WTC11 (cell line): ENCODE data around the gene ACIN1. TPM values are rescaled to one million over a fixed set of nuclear protein-coding genes. Genes with fewer than 3 reads are reported as not detected.

Source experiments
- ATAC-seq: fragments of 200-7000 bp; cut with Tn5 transposase; 2 replicates; pipeline ENCODE4 v1.10.0; 2021; ENCODE audit warnings: mild to moderate bottlenecking, moderate library complexity
- CTCF ChIA-PET: fragments of 300-600 bp; sonication (Branson Sonifier 250); formaldehyde crosslinking; loops from one replicate; lab custom pipeline; 2021; ENCODE audit warnings: antibody characterized with exemption; lab: Charles Lee
- POLR2A ChIA-PET: fragments of 350-600 bp; sonication (Branson Sonifier 250); formaldehyde crosslinking; loops from one replicate; lab custom pipeline; 2021; ENCODE audit warnings: antibody characterized with exemption; lab: Charles Lee
- DNase-seq: peaks from one replicate; pipeline ENCODE4 v3.0.0; 2021; ENCODE audit warnings: low spot score
- H3K27ac Mint-ChIP-seq: 2 replicates; pipeline ENCODE4 v1.8.0; 2021; ENCODE audit warnings: mixed read lengths
- H3K27me3 Mint-ChIP-seq: 2 replicates; pipeline ENCODE4 v1.8.0; 2021; ENCODE audit warnings: low read depth, mild to moderate bottlenecking, moderate library complexity, mixed read lengths
- H3K36me3 Mint-ChIP-seq: 2 replicates; pipeline ENCODE4 v1.8.0; 2021; ENCODE audit warnings: mixed read lengths
- H3K4me1 Mint-ChIP-seq: 2 replicates; pipeline ENCODE4 v1.8.0; 2022; ENCODE audit warnings: mixed read lengths
- H3K4me3 Mint-ChIP-seq: 2 replicates; pipeline ENCODE4 v1.8.0; 2021; ENCODE audit warnings: mild to moderate bottlenecking, moderate library complexity, mixed read lengths
- H3K9me3 Mint-ChIP-seq: 2 replicates; pipeline ENCODE4 v1.8.0; 2021; ENCODE audit warnings: mixed read lengths
- AR ChIP-seq: fragments of 250-450 bp; sonication (Bioruptor Pico); IDR thresholded peaks from 2 replicates; pipeline ENCODE4 v1.9.0; 2021; ENCODE audit warnings: mild to moderate bottlenecking
- CREM ChIP-seq: sonication (generic); formaldehyde crosslinking; IDR thresholded peaks from 2 replicates; pipeline ENCODE4 v1.8.1; 2022; ENCODE audit warnings: mild to moderate bottlenecking, missing genetic modification reagents, moderate library complexity
- FOXP1 ChIP-seq: sonication (generic); formaldehyde crosslinking; IDR thresholded peaks from 2 replicates; pipeline ENCODE4 v1.8.0; 2022; ENCODE audit warnings: missing genetic modification reagents, mild to moderate bottlenecking, moderate library complexity, borderline replicate concordance
- GTF2I ChIP-seq: fragments of 250-450 bp; sonication (Bioruptor Pico); conservative IDR thresholded peaks from 2 replicates; pipeline ENCODE4 v1.4.0; 2021; ENCODE audit warnings: mild to moderate bottlenecking
- KAT7 ChIP-seq: sonication (generic); formaldehyde crosslinking; IDR thresholded peaks from 2 replicates; pipeline ENCODE4 v1.8.1; 2023; ENCODE audit warnings: missing genetic modification reagents, mild to moderate bottlenecking, borderline replicate concordance
- OVOL2 ChIP-seq: fragments of 250-450 bp; sonication (Bioruptor Pico); IDR thresholded peaks from 2 replicates; pipeline ENCODE4 v1.9.0; 2021; ENCODE audit warnings: mild to moderate bottlenecking, borderline replicate concordance
- PRDM15 ChIP-seq: sonication (generic); formaldehyde crosslinking; IDR thresholded peaks from 2 replicates; pipeline ENCODE4 v1.8.0; 2022; ENCODE audit warnings: missing genetic modification reagents
- SMAD3 ChIP-seq: sonication (generic); formaldehyde crosslinking; IDR thresholded peaks from 2 replicates; pipeline ENCODE4 v1.8.0; 2022; ENCODE audit warnings: missing genetic modification reagents, mild to moderate bottlenecking, borderline replicate concordance
- TEAD1 ChIP-seq: sonication (generic); formaldehyde crosslinking; IDR thresholded peaks from 2 replicates; pipeline ENCODE4 v1.8.0; 2022; ENCODE audit warnings: mild to moderate bottlenecking, missing genetic modification reagents
- TEAD4 ChIP-seq: sonication (generic); formaldehyde crosslinking; IDR thresholded peaks from 2 replicates; pipeline ENCODE4 v1.8.0; 2022; ENCODE audit warnings: mild to moderate bottlenecking, missing genetic modification reagents
- TP53 ChIP-seq: sonication (generic); formaldehyde crosslinking; IDR thresholded peaks from 2 replicates; pipeline ENCODE4 v1.8.1; 2023; ENCODE audit warnings: mild to moderate bottlenecking, missing genetic modification reagents
- ZNF263 ChIP-seq: sonication (generic); formaldehyde crosslinking; IDR thresholded peaks from 2 replicates; pipeline ENCODE4 v1.8.1; 2022; ENCODE audit warnings: low read depth, mild to moderate bottlenecking, moderate library complexity, missing genetic modification reagents
- ZNF396 ChIP-seq: fragments of 250-450 bp; sonication (Bioruptor Pico); IDR thresholded peaks from 2 replicates; pipeline ENCODE4 v1.8.0; 2021; ENCODE audit warnings: mild to moderate bottlenecking, moderate library complexity, borderline replicate concordance
- ZNF416 ChIP-seq: fragments of 250-450 bp; sonication (Bioruptor Pico); IDR thresholded peaks from 2 replicates; pipeline ENCODE4 v1.9.0; 2021; ENCODE audit warnings: mild to moderate bottlenecking, inconsistent platforms
- total RNA-seq: library from RNA; stranded (reverse); gene quantifications from 3 replicates; pipeline ENCODE4 v1.2.3, GENCODE V29; 2021
- TF ChIP-seq, protein P1 (sequence below): fragments of 250-450 bp; sonication (Bioruptor Pico); IDR thresholded peaks from 2 replicates; pipeline ENCODE4 v1.8.0; 2021; ENCODE audit warnings: mild to moderate bottlenecking
- TF ChIP-seq, protein P2 (sequence below): fragments of 250-450 bp; sonication (Bioruptor Pico); IDR thresholded peaks from 2 replicates; pipeline ENCODE4 v1.9.0; 2021; ENCODE audit warnings: mild to moderate bottlenecking
- TF ChIP-seq, protein P3 (sequence below): sonication (generic); formaldehyde crosslinking; IDR thresholded peaks from 2 replicates; pipeline ENCODE4 v1.8.0; 2023; ENCODE audit warnings: missing genetic modification reagents, mild to moderate bottlenecking, borderline replicate concordance
- TF ChIP-seq, protein P4 (sequence below): sonication (generic); formaldehyde crosslinking; IDR thresholded peaks from 2 replicates; pipeline ENCODE4 v1.8.1; 2022; ENCODE audit warnings: mild to moderate bottlenecking, missing genetic modification reagents, moderate library complexity, borderline replicate concordance

ACIN1 gene
- total RNA-seq, 1 experiment from 2014 or later = 229 TPM

DNA sequence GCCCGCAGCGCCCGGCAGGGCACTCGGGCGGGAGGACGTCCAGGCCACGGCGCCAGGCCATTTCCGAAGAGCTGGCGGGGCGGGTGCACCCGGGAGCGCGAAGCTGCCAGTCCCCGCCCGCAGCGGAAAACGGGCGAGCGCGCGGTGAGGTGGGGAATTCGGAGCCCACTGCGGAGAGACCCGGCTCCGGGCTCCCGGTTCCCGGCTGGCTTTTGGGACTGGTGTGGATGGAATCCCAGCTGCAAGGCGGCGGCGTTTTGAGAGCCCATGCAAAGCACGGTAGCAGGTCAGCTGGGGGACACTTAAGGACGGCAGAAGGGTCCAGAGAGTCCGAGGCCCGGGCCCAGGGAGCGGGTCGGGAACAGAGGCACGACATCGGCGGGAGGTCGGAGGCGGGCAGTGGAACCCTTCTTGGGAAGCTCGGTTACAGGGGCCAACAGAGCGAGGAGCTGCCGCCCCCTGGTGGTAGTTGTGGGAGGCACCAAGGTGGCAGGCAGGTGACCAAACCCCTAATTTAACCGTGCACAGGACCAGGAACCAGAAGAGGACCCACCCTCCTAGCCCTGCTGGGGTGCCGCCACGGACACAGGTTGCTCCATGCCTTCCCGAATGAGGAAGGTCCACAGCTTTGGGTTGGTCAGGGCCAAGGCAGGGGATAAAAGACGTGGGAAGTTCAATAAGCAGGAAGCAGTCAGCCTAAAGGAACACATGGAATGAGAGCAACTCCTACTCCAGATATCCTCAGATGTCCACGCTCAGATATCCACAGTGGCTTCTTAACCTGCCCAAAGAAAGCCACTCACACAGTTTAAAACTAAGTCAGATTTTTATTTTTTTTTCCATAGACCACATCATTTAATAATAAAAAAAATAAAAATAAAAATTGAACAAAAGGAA is 36.9 kb downstream of the ACIN1 start (continued):
- TF ChIP-seq, protein P1, sequence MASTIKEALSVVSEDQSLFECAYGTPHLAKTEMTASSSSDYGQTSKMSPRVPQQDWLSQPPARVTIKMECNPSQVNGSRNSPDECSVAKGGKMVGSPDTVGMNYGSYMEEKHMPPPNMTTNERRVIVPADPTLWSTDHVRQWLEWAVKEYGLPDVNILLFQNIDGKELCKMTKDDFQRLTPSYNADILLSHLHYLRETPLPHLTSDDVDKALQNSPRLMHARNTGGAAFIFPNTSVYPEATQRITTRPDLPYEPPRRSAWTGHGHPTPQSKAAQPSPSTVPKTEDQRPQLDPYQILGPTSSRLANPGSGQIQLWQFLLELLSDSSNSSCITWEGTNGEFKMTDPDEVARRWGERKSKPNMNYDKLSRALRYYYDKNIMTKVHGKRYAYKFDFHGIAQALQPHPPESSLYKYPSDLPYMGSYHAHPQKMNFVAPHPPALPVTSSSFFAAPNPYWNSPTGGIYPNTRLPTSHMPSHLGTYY (CRISPR knock-in tag) = peak; percentile 7; the same call in 1 of the 2 replicates
- TF ChIP-seq FOXP1 (CRISPR knock-in tag) (no peak; the same call in 1 of the 2 replicates), SMAD3 (peak; percentile 61; the same call in 1 of the 2 replicates), PRDM15 (peak; percentile 28; the same call in 1 of the 2 replicates), ZNF263 (CRISPR knock-in tag) (no peak), AR (CRISPR knock-in tag) (peak; percentile 63; the same call in 1 of the 2 replicates), ZNF396 (CRISPR knock-in tag) (no peak), OVOL2 (0 out of 2 replicates have a peak, but pooled peaks have one; percentile 19), ZNF416 (CRISPR knock-in tag) (peak; percentile 16; the same call in 1 of the 2 replicates), KAT7 (0 out of 2 replicates have a peak, but pooled peaks have one; percentile 18), TEAD1 (CRISPR knock-in tag) (peak; percentile 39)
- TF ChIP-seq, protein P2, sequence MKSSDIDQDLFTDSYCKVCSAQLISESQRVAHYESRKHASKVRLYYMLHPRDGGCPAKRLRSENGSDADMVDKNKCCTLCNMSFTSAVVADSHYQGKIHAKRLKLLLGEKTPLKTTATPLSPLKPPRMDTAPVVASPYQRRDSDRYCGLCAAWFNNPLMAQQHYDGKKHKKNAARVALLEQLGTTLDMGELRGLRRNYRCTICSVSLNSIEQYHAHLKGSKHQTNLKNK (CRISPR knock-in tag) = peak; percentile 4; the same call in 1 of the 2 replicates
- TF ChIP-seq, all 79 proteins: peak for 21

- peaks cover 5% of the 10 kb centered on the region; the same call in 1 of the 2 replicates for H3K27me3 Mint-ChIP-seq
- CTCF ChIA-PET = interaction anchor here (0.5 to 8.8 kb wide), 46 partner anchors 11 to 1613 kb away, joined by 3 to 224 read pairs (median 6); partner anchors contain the start of genes ACIN1, AJUBA, C14orf119 and HAUS4
- TF ChIP-seq GTF2I (CRISPR knock-in tag) (no peak), CREM (CRISPR knock-in tag) (no peak; the same call in 1 of the 2 replicates), TEAD4 (CRISPR knock-in tag) (no peak), KAT7 (0 out of 2 replicates have a peak, but pooled peaks have one; percentile 19), TP53 (CRISPR knock-in tag) (0 out of 2 replicates have a peak, but pooled peaks have one; percentile 44)
- TF ChIP-seq, protein P3, sequence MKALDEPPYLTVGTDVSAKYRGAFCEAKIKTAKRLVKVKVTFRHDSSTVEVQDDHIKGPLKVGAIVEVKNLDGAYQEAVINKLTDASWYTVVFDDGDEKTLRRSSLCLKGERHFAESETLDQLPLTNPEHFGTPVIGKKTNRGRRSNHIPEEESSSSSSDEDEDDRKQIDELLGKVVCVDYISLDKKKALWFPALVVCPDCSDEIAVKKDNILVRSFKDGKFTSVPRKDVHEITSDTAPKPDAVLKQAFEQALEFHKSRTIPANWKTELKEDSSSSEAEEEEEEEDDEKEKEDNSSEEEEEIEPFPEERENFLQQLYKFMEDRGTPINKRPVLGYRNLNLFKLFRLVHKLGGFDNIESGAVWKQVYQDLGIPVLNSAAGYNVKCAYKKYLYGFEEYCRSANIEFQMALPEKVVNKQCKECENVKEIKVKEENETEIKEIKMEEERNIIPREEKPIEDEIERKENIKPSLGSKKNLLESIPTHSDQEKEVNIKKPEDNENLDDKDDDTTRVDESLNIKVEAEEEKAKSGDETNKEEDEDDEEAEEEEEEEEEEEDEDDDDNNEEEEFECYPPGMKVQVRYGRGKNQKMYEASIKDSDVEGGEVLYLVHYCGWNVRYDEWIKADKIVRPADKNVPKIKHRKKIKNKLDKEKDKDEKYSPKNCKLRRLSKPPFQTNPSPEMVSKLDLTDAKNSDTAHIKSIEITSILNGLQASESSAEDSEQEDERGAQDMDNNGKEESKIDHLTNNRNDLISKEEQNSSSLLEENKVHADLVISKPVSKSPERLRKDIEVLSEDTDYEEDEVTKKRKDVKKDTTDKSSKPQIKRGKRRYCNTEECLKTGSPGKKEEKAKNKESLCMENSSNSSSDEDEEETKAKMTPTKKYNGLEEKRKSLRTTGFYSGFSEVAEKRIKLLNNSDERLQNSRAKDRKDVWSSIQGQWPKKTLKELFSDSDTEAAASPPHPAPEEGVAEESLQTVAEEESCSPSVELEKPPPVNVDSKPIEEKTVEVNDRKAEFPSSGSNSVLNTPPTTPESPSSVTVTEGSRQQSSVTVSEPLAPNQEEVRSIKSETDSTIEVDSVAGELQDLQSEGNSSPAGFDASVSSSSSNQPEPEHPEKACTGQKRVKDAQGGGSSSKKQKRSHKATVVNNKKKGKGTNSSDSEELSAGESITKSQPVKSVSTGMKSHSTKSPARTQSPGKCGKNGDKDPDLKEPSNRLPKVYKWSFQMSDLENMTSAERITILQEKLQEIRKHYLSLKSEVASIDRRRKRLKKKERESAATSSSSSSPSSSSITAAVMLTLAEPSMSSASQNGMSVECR = no peak
- TF ChIP-seq, protein P4, sequence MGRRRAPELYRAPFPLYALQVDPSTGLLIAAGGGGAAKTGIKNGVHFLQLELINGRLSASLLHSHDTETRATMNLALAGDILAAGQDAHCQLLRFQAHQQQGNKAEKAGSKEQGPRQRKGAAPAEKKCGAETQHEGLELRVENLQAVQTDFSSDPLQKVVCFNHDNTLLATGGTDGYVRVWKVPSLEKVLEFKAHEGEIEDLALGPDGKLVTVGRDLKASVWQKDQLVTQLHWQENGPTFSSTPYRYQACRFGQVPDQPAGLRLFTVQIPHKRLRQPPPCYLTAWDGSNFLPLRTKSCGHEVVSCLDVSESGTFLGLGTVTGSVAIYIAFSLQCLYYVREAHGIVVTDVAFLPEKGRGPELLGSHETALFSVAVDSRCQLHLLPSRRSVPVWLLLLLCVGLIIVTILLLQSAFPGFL (CRISPR knock-in tag) = no peak
These were observed 37.8 kb downstream of the ACIN1 start, which contains the start of gene CDH24 for GRCh38 chr14:23056956-23057756. Gene CDH24, minus strand, starts transcription at chr14:23057520. Its CDS starts 1,787 bp downstream, at chr14:23055733.

More at GRCh38 chr14:23056956-23057756, 37.8 kb downstream of the ACIN1 start, which contains the start of gene CDH24:
- DNase-seq = peak; percentile 80
- peaks cover 24% of the 10 kb centered on the region for H3K36me3 Mint-ChIP-seq
- POLR2A ChIA-PET = interaction anchor here (0.6 to 2.6 kb wide), 14 partner anchors 11 to 128 kb away, joined by 3 to 13 read pairs (median 6); partner anchors contain the start of genes ACIN1, AJUBA, C14orf119 and PRMT5
- ATAC-seq = peak; percentile 31
- peak within 1 kb of the TSS; percentile 91 for H3K27ac Mint-ChIP-seq
- peaks cover 16% of the 10 kb centered on the region for H3K4me1 Mint-ChIP-seq
- no peaks in the 10 kb centered on the region for H3K9me3 Mint-ChIP-seq
- H3K4me3 Mint-ChIP-seq = peak within 1 kb of the TSS; percentile 83
